Activated naive CD4-positive, alpha-beta T cell treated with anti-CD3 and anti-CD28 coated beads, Interleukin-2, amount 50 U/mL, for 72 hours (primary cell): ENCODE results near the gene HLA-DOA. TPM values are rescaled to one million over a fixed set of nuclear protein-coding genes. Genes with fewer than 3 reads are reported as not detected.
A peak's percentile ranks its signal among the peaks of the same experiment; 100 is the strongest.

Experiments
- ATAC-seq, 2 donors: fragments of 150-1000 bp; cut with Tn5 transposase; 2 replicates each; pipeline ENCODE4 v1.10.0; 2021; ENCODE audit warnings: mild to moderate bottlenecking in 2 of 2, moderate library complexity in 2 of 2
- DNase-seq, 2 donors: peaks; one replicate each; pipeline ENCODE4 v3.0.0; 2021 to 2022; ENCODE audit warnings: low spot score in 2 of 2
- H3K27ac Mint-ChIP-seq, 2 donors: one replicate each; pipeline ENCODE4 v1.8.0; 2022; ENCODE audit warnings: mild to moderate bottlenecking in 2 of 2, mixed read lengths in 2 of 2
- H3K36me3 Mint-ChIP-seq, 2 donors: one replicate each; pipeline ENCODE4 v1.8.0; 2022; ENCODE audit warnings: mixed read lengths in 2 of 2
- H3K9me3 Mint-ChIP-seq, 2 donors: one replicate each; pipeline ENCODE4 v1.8.0; 2022; ENCODE audit warnings: mixed read lengths in 2 of 2
- total RNA-seq, 2 donors: library from RNA; stranded (reverse); gene quantifications; one replicate each; pipeline ENCODE4 v1.2.3, GENCODE V29; 2022

The HLA-DOA gene
- total RNA-seq, 2 donors from 2014 or later, result 1.8 to 3.2 TPM

DNA sequence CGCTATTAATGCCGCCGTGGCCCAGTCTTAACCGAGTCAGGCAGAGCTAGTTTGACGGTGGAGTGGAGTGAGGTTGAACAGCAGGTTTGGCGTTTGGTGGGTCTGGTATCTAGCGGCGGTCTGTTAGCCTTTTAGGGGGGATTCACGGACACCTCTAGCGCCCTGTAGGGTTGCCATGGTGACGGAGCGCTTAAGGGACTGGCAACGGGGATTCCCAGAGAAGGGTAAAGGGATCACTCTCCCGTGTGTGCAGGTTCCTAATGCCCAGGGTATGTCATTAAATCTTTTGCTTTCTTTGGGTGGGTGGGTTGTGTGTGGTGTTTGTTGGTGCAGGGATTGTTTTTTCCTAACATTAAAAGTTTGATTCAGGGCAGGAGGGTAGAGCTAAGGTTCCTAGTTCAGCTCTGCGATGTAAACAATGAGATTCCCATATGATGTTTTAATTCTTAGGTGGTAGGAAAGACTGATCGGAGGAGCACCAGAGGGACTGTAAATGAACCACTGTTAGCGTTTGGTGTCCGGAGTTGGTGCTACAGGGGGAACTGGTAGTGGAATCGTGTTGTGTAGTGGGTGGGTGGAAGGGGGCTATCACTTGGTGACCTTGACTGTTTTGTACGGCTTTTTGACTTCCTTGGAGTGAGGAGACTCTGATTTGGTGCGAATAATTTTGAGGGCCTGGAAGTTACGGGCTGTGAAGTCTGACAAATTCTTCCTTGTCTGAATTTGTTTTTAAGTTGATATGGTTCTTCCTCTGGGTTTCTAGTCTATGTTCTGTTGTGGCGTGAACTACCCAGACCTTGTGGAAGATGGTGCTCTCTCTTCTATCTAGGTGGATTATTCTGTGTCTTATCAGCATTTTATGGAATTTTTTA, 36.0 kb downstream of the HLA-DOA start:
- peaks cover 83 to 87% of the 10 kb centered on the region in 2 donors for H3K36me3 Mint-ChIP-seq
- H3K9me3 Mint-ChIP-seq, result no peaks in the 10 kb centered on the region
- peak overlapping the region; percentile 97 to 99 for H3K27ac Mint-ChIP-seq
- DNase-seq, result peak; percentile 55 to 71
- no peak for ATAC-seq

GRCh38 chr6:32972353-32973143, 36.8 kb downstream of the HLA-DOA start:
- ATAC-seq (peak; percentile 1 to 5), DNase-seq (peak; percentile 53 to 80)
- Mint-ChIP-seq H3K27ac (peak overlapping the region; percentile 97 to 99), H3K36me3 (peaks cover 83% of the 10 kb centered on the region in 2 donors), H3K9me3 (no peaks in the 10 kb centered on the region)

DNA sequence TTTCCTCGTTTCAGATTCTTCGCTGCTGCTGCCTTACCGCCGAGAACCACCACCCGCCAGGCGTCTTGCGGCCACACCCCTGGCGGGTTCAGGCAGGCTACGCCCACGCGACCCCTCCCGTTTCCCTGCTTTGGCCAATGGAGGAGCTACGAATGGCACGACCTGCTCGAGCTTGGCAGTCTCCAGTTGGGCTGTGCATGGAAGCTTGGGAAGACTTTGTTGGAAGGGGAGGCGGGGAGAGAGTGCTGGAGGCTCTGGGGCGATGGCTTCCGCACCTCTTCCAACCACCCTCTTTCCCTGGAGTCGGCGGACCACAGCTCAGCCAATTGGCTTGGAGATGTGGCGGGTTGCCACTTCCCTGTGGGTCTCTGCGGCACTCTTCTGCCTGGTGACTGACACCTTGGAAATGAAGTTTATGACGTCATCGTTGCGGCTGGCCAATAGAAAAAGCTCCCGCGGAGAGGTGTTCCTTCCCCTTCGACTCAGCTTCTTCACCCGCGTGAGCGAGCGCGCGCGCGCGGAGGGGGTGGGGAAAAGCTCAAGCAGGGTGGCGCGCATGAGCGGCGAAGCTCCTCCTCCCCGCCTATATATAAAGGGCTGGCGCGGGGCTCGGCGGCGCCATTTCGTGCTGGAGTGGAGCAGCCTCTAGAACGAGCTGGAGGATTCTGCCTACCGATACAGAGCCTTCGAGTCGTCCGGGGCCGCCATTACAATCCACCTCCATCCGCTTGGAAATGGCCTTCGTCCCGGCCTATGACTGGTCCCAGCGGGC, 37.6 kb downstream of the HLA-DOA start:
- peaks cover 79 to 83% of the 10 kb centered on the region in 2 donors for H3K36me3 Mint-ChIP-seq
- DNase-seq, result peak; percentile 100
- no peaks in the 10 kb centered on the region for H3K9me3 Mint-ChIP-seq
- H3K27ac Mint-ChIP-seq, result peak overlapping the region; percentile 97 to 99
- peak; percentile 54 to 59 for ATAC-seq

- DNase-seq (no peak), ATAC-seq (no peak)
- Mint-ChIP-seq H3K9me3 (no peaks in the 10 kb centered on the region), H3K27ac (peak overlapping the region; percentile 97 to 99), H3K36me3 (peaks cover 73 to 79% of the 10 kb centered on the region in 2 donors)
Observed at GRCh38 chr6:32971242-32971580, 38.2 kb downstream of the HLA-DOA start.

DNA sequence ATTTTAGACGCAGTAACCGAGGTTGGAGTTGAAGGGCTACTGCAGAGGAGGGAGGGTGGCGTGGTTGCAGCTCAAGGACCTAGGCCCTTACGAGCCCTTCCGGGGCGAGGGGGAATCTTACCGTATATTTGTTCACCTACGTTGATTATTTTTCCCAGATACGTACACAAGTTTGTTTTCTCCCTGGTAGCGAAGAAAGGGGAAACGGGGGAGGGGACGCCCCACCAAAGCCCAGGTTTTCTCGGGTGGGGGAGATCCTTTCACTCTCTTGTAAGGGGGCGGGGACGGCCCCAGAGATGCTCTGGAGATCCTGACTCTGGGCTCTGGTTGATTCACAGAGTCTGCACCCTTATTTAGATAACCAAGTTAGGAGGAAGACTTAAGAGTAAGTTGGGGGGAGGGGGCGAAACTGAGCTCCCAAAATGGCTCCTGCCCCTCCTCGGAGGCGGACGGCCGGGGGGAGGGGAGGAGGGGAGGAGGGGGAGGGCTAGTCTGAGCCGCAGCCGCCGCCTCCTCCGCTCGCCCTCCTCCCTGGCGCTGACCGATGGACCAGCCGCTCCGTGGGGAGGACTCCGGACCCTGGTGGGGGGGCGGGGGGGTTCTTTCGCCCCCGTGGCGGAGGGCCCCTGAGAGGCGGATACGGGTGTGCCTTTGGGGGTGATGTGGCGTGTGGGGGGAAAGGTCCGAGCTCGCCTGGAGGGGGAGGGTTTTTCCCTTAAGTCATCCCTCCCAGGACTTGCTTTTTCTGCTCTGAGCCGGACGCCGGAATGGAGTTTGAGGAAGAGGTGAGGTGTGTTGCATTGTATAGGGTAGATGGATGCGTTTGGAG, 38.8 kb downstream of the HLA-DOA start:
- Mint-ChIP-seq H3K36me3 (peaks cover 67 to 73% of the 10 kb centered on the region in 2 donors), H3K9me3 (no peaks in the 10 kb centered on the region), H3K27ac (peak overlapping the region; percentile 97 to 99)
- DNase-seq (peak; percentile 79 to 85), ATAC-seq (peak; percentile 27 to 35)

DNA sequence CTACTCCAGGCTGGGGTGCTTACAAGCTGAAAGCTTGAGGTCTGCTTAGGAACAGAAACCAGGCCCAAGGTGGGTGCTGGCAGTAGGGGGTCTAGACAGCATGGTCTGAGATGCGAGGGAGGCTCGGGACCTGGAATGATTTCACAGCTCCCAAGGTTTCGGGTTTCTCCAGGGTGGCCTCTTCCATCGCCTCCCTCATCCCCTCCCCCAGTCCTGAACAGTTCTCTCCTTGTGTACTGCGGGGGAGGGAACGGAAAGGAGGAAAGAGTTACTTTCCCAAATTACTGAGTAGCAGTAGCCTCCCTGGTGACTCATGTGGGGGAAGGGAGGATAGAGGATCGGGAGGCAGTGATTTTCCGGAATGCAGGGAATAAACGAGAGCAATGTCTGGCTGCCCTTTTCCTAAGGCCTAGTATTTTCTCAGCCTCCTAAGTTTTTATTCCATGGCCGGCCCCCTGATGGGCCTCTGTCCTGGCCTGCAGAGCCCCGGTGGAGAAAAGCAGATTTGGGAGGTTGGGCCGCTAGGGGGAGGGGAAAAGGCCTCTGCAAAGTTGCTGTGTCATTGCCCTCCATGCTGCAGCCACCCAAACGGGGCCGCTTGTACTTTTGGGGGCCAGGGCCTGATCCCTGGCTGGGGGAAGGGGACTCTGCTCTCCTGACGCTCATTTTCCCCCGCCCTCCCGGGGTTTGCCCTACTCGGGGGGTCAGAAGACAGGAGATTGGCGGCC, 39.5 kb downstream of the HLA-DOA start:
- ATAC-seq (no peak), DNase-seq (peak; percentile 78 to 84)
- Mint-ChIP-seq H3K9me3 (no peaks in the 10 kb centered on the region), H3K36me3 (peaks cover 59 to 65% of the 10 kb centered on the region in 2 donors), H3K27ac (peak overlapping the region; percentile 97 to 99)

GRCh38 chr6:32968867-32969684, 40.3 kb downstream of the HLA-DOA start:
- no peaks in the 10 kb centered on the region for H3K9me3 Mint-ChIP-seq
- peak overlapping the region; percentile 97 to 99 for H3K27ac Mint-ChIP-seq
- DNase-seq, result peak; percentile 64 to 76
- ATAC-seq, result peak; percentile 0 to 15
- peaks cover 52 to 57% of the 10 kb centered on the region in 2 donors for H3K36me3 Mint-ChIP-seq

DNA sequence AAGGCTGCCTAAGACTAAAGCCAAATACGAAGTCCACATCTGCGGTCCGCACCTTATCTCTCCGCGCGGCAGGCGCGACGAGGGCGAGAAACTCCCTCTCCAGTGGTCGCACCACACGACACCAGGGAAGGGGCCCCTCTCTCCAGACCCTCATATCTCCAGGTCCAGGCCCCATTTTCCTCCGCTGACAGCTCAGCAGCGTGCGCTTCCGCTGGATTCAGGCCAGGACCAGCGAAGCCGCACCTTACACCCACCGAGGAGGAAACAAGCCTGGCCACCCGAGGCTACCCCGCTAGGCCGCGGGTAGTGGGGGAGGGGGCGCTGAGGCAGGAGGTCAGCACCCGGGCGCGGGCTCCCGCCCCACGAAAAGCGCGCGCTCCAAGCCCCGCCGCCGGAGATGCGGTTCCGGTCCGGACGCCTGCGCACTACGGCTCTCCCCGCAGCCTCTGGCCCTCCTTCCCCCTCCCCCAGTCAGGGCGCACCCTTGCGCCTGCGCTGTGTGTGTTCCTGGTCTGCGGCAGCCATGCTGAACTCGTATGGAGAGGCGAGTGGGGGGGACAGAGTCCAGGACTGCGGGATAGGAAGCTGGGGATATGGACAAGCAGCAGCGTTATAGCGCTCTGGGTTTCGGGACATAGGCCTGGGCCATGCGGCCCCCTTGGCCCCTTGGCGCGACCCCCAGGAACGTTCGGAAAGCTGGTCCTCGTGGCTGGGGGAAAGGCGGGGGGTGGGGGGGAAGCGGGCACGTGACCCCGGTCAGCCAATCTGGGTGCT, 41.1 kb downstream of the HLA-DOA start, which contains the start of gene BRD2:
BRD2 (plus strand) TSS at position 502 of the 774 bp plus-strand sequence. CDS start 4,305 bp downstream, outside the sequence.
- DNase-seq (peak; percentile 96 to 99), ATAC-seq (peak; percentile 46 to 47)
- Mint-ChIP-seq H3K36me3 (peaks cover 44 to 49% of the 10 kb centered on the region in 2 donors), H3K9me3 (no peaks in the 10 kb centered on the region), H3K27ac (peak within 1 kb of the TSS; percentile 97 to 99)

DNA sequence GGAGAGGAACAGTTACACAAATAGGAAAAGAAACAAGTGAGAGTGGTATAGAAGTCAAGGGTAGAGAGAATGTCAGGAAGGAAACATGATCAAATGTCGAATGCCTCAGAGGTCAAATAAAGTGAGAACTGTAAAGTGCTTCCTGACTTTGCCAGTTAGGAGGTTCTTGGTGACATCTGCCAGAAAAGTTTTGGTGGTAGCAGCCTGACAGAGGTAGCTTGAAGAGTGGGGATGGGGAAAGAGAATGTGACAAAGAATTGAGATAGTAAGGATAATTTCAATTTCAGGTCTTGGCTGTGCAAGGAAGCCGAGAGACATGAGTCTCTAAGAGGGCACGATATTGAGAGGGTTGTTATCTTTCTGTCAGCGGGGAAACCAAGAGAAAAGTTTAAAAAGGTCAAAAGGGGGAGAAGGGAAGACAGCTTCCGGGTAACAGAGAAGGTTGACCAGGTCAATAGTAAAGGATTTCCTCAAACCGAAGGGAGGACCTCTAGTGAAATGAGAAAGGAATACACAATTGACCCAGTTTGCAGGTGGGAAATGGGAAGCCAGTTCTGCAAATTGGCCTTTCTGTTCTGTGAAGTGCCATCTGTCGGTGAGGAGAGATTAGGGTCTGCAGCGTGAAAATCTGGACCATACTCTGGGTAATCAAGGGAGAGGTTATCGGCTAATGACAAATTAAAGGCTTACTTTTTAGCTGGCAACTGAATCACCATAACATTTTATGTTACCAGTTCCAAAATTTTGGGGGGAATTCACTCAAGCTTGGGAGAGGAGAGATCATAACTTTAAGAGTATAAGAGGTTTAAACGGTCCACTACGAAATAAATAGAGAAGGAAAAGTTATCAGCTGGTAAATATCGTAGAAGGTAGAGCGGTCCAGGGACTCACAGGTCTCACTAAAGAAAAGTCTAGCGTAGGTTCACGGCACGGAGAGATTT, 42.0 kb downstream of the HLA-DOA start:
- H3K36me3 Mint-ChIP-seq, result peaks cover 35 to 41% of the 10 kb centered on the region in 2 donors
- DNase-seq (no peak), ATAC-seq (no peak)
- H3K27ac Mint-ChIP-seq, result peak overlapping the region; percentile 97 to 98
- no peaks in the 10 kb centered on the region for H3K9me3 Mint-ChIP-seq

DNA sequence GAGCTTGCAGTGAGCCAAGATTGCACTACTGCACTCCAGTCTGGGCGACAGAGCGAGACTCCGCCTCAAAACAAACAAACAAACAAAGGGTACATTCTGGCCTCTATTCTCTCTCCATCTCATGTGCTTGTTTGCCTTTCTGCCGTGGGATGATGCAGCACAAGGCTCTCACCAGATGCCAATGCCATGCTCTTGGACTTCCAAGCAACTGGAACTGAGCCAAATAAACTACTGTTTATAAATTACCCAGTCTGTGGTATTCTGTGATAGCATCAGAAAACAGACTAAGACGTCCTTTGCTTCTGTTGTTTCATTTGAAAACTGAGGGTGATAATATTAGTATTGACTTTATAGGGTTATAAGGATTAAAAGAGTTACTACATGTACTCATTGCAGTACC, 44.6 kb downstream of the HLA-DOA start:
- peaks cover 0 to 7% of the 10 kb centered on the region in 2 donors for H3K9me3 Mint-ChIP-seq
- H3K27ac Mint-ChIP-seq, result no peak overlapping the region
- ATAC-seq (no peak), DNase-seq (no peak)
- H3K36me3 Mint-ChIP-seq, result peaks cover 18 to 25% of the 10 kb centered on the region in 2 donors

GRCh38 chr6:32963866-32964265, 45.5 kb downstream of the HLA-DOA start:
- DNase-seq (no peak), ATAC-seq (no peak)
- Mint-ChIP-seq H3K36me3 (peaks cover 13 to 20% of the 10 kb centered on the region in 2 donors), H3K9me3 (peaks cover 0 to 7% of the 10 kb centered on the region in 2 donors), H3K27ac (no peak overlapping the region)

GRCh38 chr6:32962213-32962826, 47.1 kb downstream of the HLA-DOA start:
- no peak overlapping the region for H3K27ac Mint-ChIP-seq
- peaks cover 7 to 14% of the 10 kb centered on the region in 2 donors for H3K36me3 Mint-ChIP-seq
- DNase-seq (no peak), ATAC-seq (no peak)
- H3K9me3 Mint-ChIP-seq, result peaks cover 0 to 7% of the 10 kb centered on the region in 2 donors
